SU-DHL-6 (cell line): ENCODE measurements around the gene TRIM24.

ENCODE experiments used
- H2AFZ ChIP-seq: fragments of 200-600 bp; sonication (generic); 2 replicates; pipeline ENCODE4 v1.6.1; 2014; ENCODE audit warnings: low read depth, mild to moderate bottlenecking, moderate library complexity, mixed read lengths, antibody characterized with exemption, low read length; ENCODE audit not compliant: severe bottlenecking
- H3F3A ChIP-seq: fragments of 200-600 bp; shearing (Covaris generic); 2 replicates; pipeline ENCODE4 v1.6.0; 2016; ENCODE audit warnings: antibody characterized with exemption, mild to moderate bottlenecking; ENCODE audit not compliant: insufficient read depth
- H3K27ac ChIP-seq: fragments of 200-600 bp; sonication (generic); 2 replicates; pipeline ENCODE4 v1.5.1; 2016; ENCODE audit warnings: low read depth, mild to moderate bottlenecking, low read length, moderate library complexity, mixed read lengths
- H3K27me3 ChIP-seq: fragments of 200-600 bp; sonication (generic), shearing (Covaris generic); 2 replicates; pipeline ENCODE4 v1.6.0; 2014; ENCODE audit warnings: mild to moderate bottlenecking, low read length
- H3K36me3 ChIP-seq: fragments of 200-600 bp; sonication (generic); 2 replicates; pipeline ENCODE4 v1.6.1; 2014; ENCODE audit warnings: mild to moderate bottlenecking, low read length, mixed read lengths
- H3K4me2 ChIP-seq: fragments of 300-600, 200-600 bp; shearing (Covaris generic), sonication (generic); 2 replicates; pipeline ENCODE4 v1.6.0; 2014; ENCODE audit warnings: low read length, low read depth, mild to moderate bottlenecking; ENCODE audit not compliant: poor library complexity, severe bottlenecking
- H3K4me3 ChIP-seq: fragments of 200-600 bp; sonication (generic); 2 replicates; pipeline ENCODE4 v1.5.1; 2014; ENCODE audit warnings: antibody characterized with exemption, low read length, mild to moderate bottlenecking, mixed read lengths; ENCODE audit not compliant: insufficient read depth, poor library complexity, severe bottlenecking
- H3K79me2 ChIP-seq: fragments of 200-600 bp; sonication (generic); 2 replicates; pipeline ENCODE4 v1.6.1; 2014; ENCODE audit warnings: mild to moderate bottlenecking, low read length, moderate library complexity; ENCODE audit not compliant: insufficient read depth
- H3K9ac ChIP-seq: fragments of 200-600 bp; sonication (generic); 2 replicates; pipeline ENCODE4 v1.7.0; 2014; ENCODE audit warnings: mild to moderate bottlenecking, low read length
- H3K9me2 ChIP-seq: fragments of 200-600 bp; sonication (generic); replicated peaks from 2 replicates; pipeline ENCODE4 v1.6.1; 2014; ENCODE audit warnings: low read length; ENCODE audit not compliant: insufficient read depth
- H3K9me3 ChIP-seq: fragments of 200-600 bp; sonication (generic); 2 replicates; pipeline ENCODE4 v1.6.1; 2014; ENCODE audit warnings: low read length, mixed read lengths; ENCODE audit not compliant: insufficient read depth
- H4K20me1 ChIP-seq: fragments of 200-600 bp; sonication (generic); 2 replicates; pipeline ENCODE4 v1.6.1; 2014; ENCODE audit warnings: low read depth, mild to moderate bottlenecking, antibody characterized with exemption, low read length, moderate library complexity, mixed read lengths
- EZH2phosphoT487 ChIP-seq: fragments of 200-600 bp; sonication (generic), shearing (Covaris generic); conservative IDR thresholded peaks from 2 replicates; pipeline ENCODE4 v1.6.1; 2018; ENCODE audit warnings: mild to moderate bottlenecking, antibody characterized with exemption, low read length, moderate library complexity, mixed read lengths
- TF ChIP-seq, protein P1 (sequence below): fragments of 200-600 bp; sonication (generic); IDR thresholded peaks from one replicate; pipeline ENCODE4 v1.5.1; 2017; ENCODE audit warnings: antibody characterized with exemption, mild to moderate bottlenecking, low read length, moderate library complexity; ENCODE audit not compliant: insufficient read depth, poor library complexity, severe bottlenecking

The TRIM24 gene

DNA sequence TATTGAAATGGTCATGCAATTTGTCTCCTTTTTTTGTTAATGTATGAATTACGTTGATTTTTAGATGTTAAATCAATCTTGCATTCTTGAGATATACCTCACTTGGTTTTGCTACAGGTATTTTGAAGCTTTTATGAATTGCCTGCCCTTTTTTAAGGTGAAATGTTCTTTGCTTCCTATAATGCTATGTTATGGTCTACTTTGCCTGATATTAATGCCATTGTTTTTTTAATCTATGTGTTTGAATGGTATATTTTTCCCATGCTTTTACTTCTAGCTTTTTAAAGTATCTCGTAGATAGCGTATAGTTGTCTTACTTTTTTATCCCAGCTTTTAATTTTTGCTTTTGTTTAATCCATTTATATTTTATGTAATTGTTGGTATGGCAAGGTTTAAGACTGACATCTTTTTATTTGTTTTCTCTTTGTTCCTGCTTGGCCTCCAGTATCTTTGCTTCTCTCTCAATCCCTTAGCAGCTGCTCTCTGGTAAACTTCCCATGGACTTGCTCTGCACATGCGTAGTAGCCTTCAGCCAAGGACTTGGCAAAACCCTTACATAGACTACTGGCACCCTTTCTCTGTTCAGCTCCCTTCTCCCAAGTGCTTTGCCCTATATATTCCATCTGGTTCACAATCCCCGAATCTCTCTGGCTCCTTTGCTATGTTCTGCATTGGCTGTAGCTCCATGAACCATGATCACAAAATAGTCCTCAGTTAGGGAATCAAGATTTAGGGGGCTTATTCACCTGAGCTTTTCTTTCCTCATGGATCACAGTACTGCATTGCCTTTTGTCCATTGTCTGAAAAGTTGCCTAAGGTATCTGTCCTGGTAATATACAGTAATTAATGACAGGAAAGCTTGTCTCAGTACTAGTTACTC lies 8.4 kb downstream of the TRIM24 start:
- H3K4me3 ChIP-seq: no peak overlapping the region
- no peaks in the 10 kb centered on the region for H3K9me3 ChIP-seq
- H4K20me1 ChIP-seq: peaks cover 11% of the 10 kb centered on the region; the same call in 1 of the 2 replicates
- H3K27me3 ChIP-seq: no peaks in the 10 kb centered on the region
- H3K9me2 ChIP-seq: no peaks in the 10 kb centered on the region
- H3K36me3 ChIP-seq: no peaks in the 10 kb centered on the region
- H3F3A ChIP-seq: no peaks in the 10 kb centered on the region
- no peak overlapping the region for H3K9ac ChIP-seq
- H3K27ac ChIP-seq: no peak overlapping the region
- H2AFZ ChIP-seq: no peak overlapping the region
- peaks cover 98% of the 10 kb centered on the region for H3K79me2 ChIP-seq
- no peak overlapping the region for H3K4me2 ChIP-seq
- TF ChIP-seq, protein P1, sequence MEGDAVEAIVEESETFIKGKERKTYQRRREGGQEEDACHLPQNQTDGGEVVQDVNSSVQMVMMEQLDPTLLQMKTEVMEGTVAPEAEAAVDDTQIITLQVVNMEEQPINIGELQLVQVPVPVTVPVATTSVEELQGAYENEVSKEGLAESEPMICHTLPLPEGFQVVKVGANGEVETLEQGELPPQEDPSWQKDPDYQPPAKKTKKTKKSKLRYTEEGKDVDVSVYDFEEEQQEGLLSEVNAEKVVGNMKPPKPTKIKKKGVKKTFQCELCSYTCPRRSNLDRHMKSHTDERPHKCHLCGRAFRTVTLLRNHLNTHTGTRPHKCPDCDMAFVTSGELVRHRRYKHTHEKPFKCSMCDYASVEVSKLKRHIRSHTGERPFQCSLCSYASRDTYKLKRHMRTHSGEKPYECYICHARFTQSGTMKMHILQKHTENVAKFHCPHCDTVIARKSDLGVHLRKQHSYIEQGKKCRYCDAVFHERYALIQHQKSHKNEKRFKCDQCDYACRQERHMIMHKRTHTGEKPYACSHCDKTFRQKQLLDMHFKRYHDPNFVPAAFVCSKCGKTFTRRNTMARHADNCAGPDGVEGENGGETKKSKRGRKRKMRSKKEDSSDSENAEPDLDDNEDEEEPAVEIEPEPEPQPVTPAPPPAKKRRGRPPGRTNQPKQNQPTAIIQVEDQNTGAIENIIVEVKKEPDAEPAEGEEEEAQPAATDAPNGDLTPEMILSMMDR: no peak
- TF ChIP-seq EZH2phosphoT487: no peak

DNA sequence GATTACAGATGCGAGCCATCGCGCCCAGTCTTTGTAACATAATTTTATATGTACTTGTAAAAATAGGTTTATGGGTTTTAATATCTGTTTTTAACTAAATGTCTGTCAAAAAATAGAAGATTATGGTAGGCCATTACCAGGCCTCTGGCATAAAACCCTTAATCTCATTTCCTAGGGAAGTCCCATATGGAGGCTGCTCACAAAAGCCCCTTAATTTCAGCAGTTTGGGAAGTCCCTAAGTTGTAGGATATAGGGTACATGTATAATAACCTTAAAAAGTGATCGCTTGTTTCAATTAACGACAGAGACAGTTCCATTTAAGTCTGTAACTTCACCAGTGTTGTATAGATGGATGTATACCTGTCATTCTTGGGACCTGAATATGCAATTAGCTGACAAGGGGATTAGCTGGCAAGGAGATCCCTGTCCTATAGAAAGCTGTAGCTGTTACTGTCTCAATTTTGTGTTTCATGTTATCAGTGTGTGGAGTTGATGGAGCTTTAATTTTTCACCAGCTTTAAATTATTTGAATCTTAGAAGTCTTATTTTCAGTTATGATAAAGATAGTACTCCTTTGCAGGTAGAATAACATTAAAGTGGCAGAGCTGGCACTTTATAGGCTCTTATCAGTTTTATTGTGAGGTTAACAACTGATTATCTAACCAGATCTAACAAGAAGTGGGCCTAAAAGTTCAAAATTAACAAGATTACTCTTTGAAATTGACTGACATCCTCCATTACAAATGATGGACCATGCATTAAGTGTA lies 10.5 kb downstream of the TRIM24 start:
- Histone ChIP-seq H3K4me3 (no peak overlapping the region), H4K20me1 (peaks cover 16% of the 10 kb centered on the region; the same call in 1 of the 2 replicates), H3K36me3 (no peaks in the 10 kb centered on the region)

DNA sequence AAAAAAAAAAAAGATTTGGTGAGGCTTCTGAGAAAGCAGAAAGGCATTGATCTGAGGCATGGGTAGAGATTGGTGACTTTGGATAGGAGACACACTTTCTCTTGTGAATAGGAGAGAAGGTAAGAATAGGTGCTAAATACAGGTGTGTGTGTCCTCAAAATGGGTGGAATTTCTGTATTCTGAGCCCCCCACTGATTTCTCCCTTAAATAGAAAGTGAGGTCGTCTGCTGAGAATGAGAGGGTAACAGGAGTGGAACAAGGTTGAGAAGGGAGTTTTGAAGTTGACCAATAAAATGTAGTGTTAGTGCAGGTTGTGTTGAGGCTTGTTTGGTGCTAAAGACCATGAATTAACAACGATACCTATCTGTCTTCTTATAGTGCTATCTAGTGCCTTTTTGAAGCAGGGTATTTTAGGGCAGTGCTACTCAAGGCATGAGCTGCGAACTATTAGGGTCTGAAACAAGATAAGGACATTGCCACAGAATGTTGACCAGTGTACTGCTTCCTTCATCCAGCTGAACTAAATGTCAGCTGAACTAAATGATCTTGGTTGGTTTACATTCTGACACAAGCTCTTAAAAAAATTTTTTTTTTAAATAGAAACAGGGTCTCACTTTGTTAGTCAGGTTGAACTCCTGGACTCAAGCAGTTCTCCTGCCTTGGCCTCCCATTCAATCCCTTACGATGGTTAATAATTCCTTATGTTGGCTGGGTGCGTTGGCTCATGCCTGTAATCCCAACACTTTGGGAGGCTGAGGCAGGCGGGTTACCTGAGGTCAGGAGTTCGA lies 12.4 kb downstream of the TRIM24 start:
- no peak overlapping the region for H3K4me3 ChIP-seq
- no peaks in the 10 kb centered on the region for H3K9me2 ChIP-seq
- no peak for TF ChIP-seq EZH2phosphoT487
- TF ChIP-seq, protein P1: no peak
- no peaks in the 10 kb centered on the region for H3K36me3 ChIP-seq
- H3K79me2 ChIP-seq: peaks cover 95% of the 10 kb centered on the region
- peaks cover 26% of the 10 kb centered on the region; the same call in 1 of the 2 replicates for H4K20me1 ChIP-seq
- no peak overlapping the region for H3K4me2 ChIP-seq
- H3K27me3 ChIP-seq: no peaks in the 10 kb centered on the region
- no peaks in the 10 kb centered on the region for H3F3A ChIP-seq
- no peak overlapping the region for H3K27ac ChIP-seq
- H2AFZ ChIP-seq: no peak overlapping the region
- no peaks in the 10 kb centered on the region for H3K9me3 ChIP-seq
- H3K9ac ChIP-seq: no peak overlapping the region

More for the DNA sequence above, 10.5 kb downstream of the TRIM24 start:
- no peaks in the 10 kb centered on the region for H3K27me3 ChIP-seq
- H3K9me2 ChIP-seq: no peaks in the 10 kb centered on the region
- no peak overlapping the region for H3K27ac ChIP-seq
- no peak overlapping the region for H3K4me2 ChIP-seq
- TF ChIP-seq EZH2phosphoT487: no peak
- TF ChIP-seq, protein P1: no peak
- no peak overlapping the region for H3K9ac ChIP-seq
- no peaks in the 10 kb centered on the region for H3F3A ChIP-seq
- H3K9me3 ChIP-seq: no peaks in the 10 kb centered on the region
- H2AFZ ChIP-seq: no peak overlapping the region
- H3K79me2 ChIP-seq: peaks cover 95% of the 10 kb centered on the region
